ENCODE measurements around the gene SSMEM1. TPM values are rescaled to one million over a fixed set of nuclear protein-coding genes. Genes with fewer than 3 reads are reported as not detected.
A peak's percentile ranks its signal among the peaks of the same experiment; 100 is the strongest.
"Not testable (repeated sequence)": the region's sequence is repeated elsewhere in the genome, so short reads cannot be mapped to it uniquely, and the experiment has no call there.

SSMEM1 gene
- total and polyA plus RNA-seq, 12 donors = 0.06 to 0.13 TPM; not detected in 10

GRCh38 chr7:130228840-130229502 lies 21.3 kb downstream of the SSMEM1 start:
- no peaks in the 10 kb centered on the region for H3K27me3 ChIP-seq
- WGBS, 4 donors = 81 to 89% (median 83%) methylated on average over 7 of the region's 7 CpGs
- TF ChIP-seq POLR2A (IDR thresholded peaks at IDR 0.05) (no peak), CTCF (IDR thresholded peaks at IDR 0.05) (no peak)
- intact Hi-C loops (cut with DNase I) = no loop called here
- H3K27ac ChIP-seq = no peak overlapping the region
- H3K9me3 ChIP-seq (replicated peaks in 1 of 3) = no peaks in the 10 kb centered on the region
- DNase-seq = no peak
- no peak overlapping the region for H3K4me3 ChIP-seq
- no peaks in the 10 kb centered on the region for H3K4me1 ChIP-seq (replicated peaks in 1 of 2)
- H3K36me3 ChIP-seq (replicated peaks in 1 of 2) = no peaks in the 10 kb centered on the region

GRCh38 chr7:130229981-130230380 lies 22.3 kb downstream of the SSMEM1 start:
- H3K27me3 ChIP-seq; intact Hi-C loops (cut with DNase I); H3K4me1 ChIP-seq (replicated peaks in 1 of 2); H3K36me3 ChIP-seq (replicated peaks in 1 of 2); H3K4me3 ChIP-seq; DNase-seq; H3K27ac ChIP-seq; H3K9me3 ChIP-seq (replicated peaks in 1 of 3): not testable (repeated sequence)
- WGBS, 4 donors = 91 to 100% (median 96%) methylated on average over 5 to 28 of the region's 28 CpGs

- WGBS, 4 donors = 35 to 66% (median 58%) methylated on average over 5 to 6 of the region's 6 CpGs
- DNase-seq = peak in 5 of 7 donors; percentile 20 to 81 (median 53)
- Histone ChIP-seq H3K27ac (no peak overlapping the region), H3K36me3 (replicated peaks in 1 of 2) (no peaks in the 10 kb centered on the region), H3K9me3 (replicated peaks in 1 of 3) (no peaks in the 10 kb centered on the region), H3K4me3 (no peak overlapping the region), H3K27me3 (no peaks in the 10 kb centered on the region), H3K4me1 (replicated peaks in 1 of 2) (no peaks in the 10 kb centered on the region)
- intact Hi-C loops (cut with DNase I) = no loop called here
- no peak for TF ChIP-seq CTCF (IDR thresholded peaks at IDR 0.05)
- TF ChIP-seq POLR2A (IDR thresholded peaks at IDR 0.05) = no peak
Observed at GRCh38 chr7:130231792-130232191, 24.1 kb downstream of the SSMEM1 start.

GRCh38 chr7:130232209-130232608 lies 24.5 kb downstream of the SSMEM1 start:
- no peak for TF ChIP-seq POLR2A (IDR thresholded peaks at IDR 0.05)
- TF ChIP-seq CTCF (IDR thresholded peaks at IDR 0.05) = no peak
- 82 to 93% (median 90%) methylated on average over 2 of the region's 2 CpGs for WGBS, 4 donors
- Histone ChIP-seq H3K4me1 (replicated peaks in 1 of 2) (no peaks in the 10 kb centered on the region), H3K27me3 (no peaks in the 10 kb centered on the region), H3K4me3 (no peak overlapping the region), H3K9me3 (replicated peaks in 1 of 3) (no peaks in the 10 kb centered on the region), H3K36me3 (replicated peaks in 1 of 2) (no peaks in the 10 kb centered on the region), H3K27ac (no peak overlapping the region)
- intact Hi-C loops (cut with DNase I) = no loop called here
- no peak for DNase-seq

GRCh38 chr7:130234078-130234477 lies 26.4 kb downstream of the SSMEM1 start:
- Histone ChIP-seq H3K9me3 (replicated peaks in 1 of 3) (no peaks in the 10 kb centered on the region), H3K27me3 (no peaks in the 10 kb centered on the region), H3K27ac (no peak overlapping the region), H3K4me3 (no peak overlapping the region), H3K4me1 (replicated peaks in 1 of 2) (no peaks in the 10 kb centered on the region), H3K36me3 (replicated peaks in 1 of 2) (no peaks in the 10 kb centered on the region)
- 82 to 85% (median 84%) methylated on average over 2 of the region's 2 CpGs for WGBS, 4 donors
- intact Hi-C loops (cut with DNase I) = no loop called here
- TF ChIP-seq CTCF (IDR thresholded peaks at IDR 0.05) (no peak), POLR2A (IDR thresholded peaks at IDR 0.05) (no peak)
- DNase-seq = no peak

- H3K9me3 ChIP-seq (replicated peaks in 1 of 3); DNase-seq; H3K4me1 ChIP-seq (replicated peaks in 1 of 2); H3K27ac ChIP-seq; H3K27me3 ChIP-seq; intact Hi-C loops (cut with DNase I); H3K36me3 ChIP-seq (replicated peaks in 1 of 2); H3K4me3 ChIP-seq: not testable (repeated sequence)
- WGBS, 4 donors = 81 to 89% (median 85%) methylated on average over 4 of the region's 4 CpGs
Observed at GRCh38 chr7:130236361-130236760, 28.7 kb downstream of the SSMEM1 start.
